RWPE1 (cell line): ENCODE measurements around the gene REX1BD.
A peak's percentile ranks its signal among the peaks of the same experiment; 100 is the strongest.
"Not testable (repeated sequence)": the region's sequence is repeated elsewhere in the genome, so short reads cannot be mapped to it uniquely, and the experiment has no call there.

Source experiments
- CTCF ChIA-PET: fragments of 350-600 bp; sonication (Branson Sonifier 250); formaldehyde crosslinking; extraction: SDS; loops from one replicate; lab custom pipeline; 2021; lab: Yijun Ruan, JAX
- POLR2A ChIA-PET: fragments of 400-600 bp; formaldehyde crosslinking; extraction: SDS; loops from one replicate; lab custom pipeline; 2020; ENCODE audit warnings: antibody characterized with exemption; ENCODE audit not compliant: low non-redundant PET; lab: Yijun Ruan, JAX
- DNase-seq: peaks from one replicate; pipeline ENCODE4 v3.0.0; 2012; ENCODE audit warnings: low spot score
- H3K27ac ChIP-seq: fragments of 450-650 bp; 2 replicates; pipeline ENCODE4 v1.5.1; 2017
- CTCF ChIP-seq: fragments of 450-650 bp; conservative IDR thresholded peaks from 2 replicates; pipeline ENCODE4 v1.5.1; 2017; ENCODE audit warnings: low read depth, mild to moderate bottlenecking

REX1BD gene

GRCh38 chr19:18594824-18595373, 6.3 kb downstream of the REX1BD start:
- CTCF ChIA-PET, result interaction anchor here (0.6 to 1.9 kb wide), 7 partner anchors 9 to 301 kb away, joined by 3 to 10 read pairs (median 3); no protein-coding TSS in a partner anchor
- TF ChIP-seq CTCF, result no peak
- POLR2A ChIA-PET, result no interaction called here
- DNase-seq, result no peak
- no peak overlapping the region; the same call in 1 of the 2 replicates for H3K27ac ChIP-seq

- ChIA-PET POLR2A (no interaction called here), CTCF (interaction anchor here (0.6 to 1.8 kb wide), 3 partner anchors 8 to 301 kb away, joined by 3 to 10 read pairs (median 3); no protein-coding TSS in a partner anchor)
- no peak for DNase-seq
- TF ChIP-seq CTCF, result no peak
- H3K27ac ChIP-seq, result no peak overlapping the region
These were observed 6.9 kb downstream of the REX1BD start for GRCh38 chr19:18595475-18595874.

- ChIA-PET CTCF (no interaction called here), POLR2A (no interaction called here)
- peak; percentile 49 for DNase-seq
- H3K27ac ChIP-seq, result no peak overlapping the region
- TF ChIP-seq CTCF, result no peak
These were observed 8.2 kb downstream of the REX1BD start for GRCh38 chr19:18596752-18597157.

GRCh38 chr19:18597809-18598660, 9.4 kb downstream of the REX1BD start:
- no peak for DNase-seq
- CTCF ChIA-PET, result no interaction called here
- POLR2A ChIA-PET, result no interaction called here
- no peak overlapping the region for H3K27ac ChIP-seq
- TF ChIP-seq CTCF, result no peak

- no peak overlapping the region for H3K27ac ChIP-seq
- no peak for TF ChIP-seq CTCF
- ChIA-PET CTCF (interaction anchor here (0.6 kb wide), 1 partner anchor 75 kb away, joined by 3 read pairs; no protein-coding TSS in a partner anchor), POLR2A (no interaction called here)
- no peak for DNase-seq
These were observed 10.9 kb downstream of the REX1BD start for GRCh38 chr19:18599485-18599884.

- CTCF ChIA-PET, DNase-seq, POLR2A ChIA-PET, H3K27ac ChIP-seq: not testable (repeated sequence)
These were observed 12.2 kb downstream of the REX1BD start for GRCh38 chr19:18600692-18601397.
